Esophagus muscularis mucosa (tissue), 4 donors: ENCODE measurements around the gene TJP2. TPM values are rescaled to one million over a fixed set of nuclear protein-coding genes. Genes with fewer than 3 reads are reported as not detected.

ENCODE experiments used
- DNase-seq: peaks from one replicate; pipeline ENCODE4 v3.0.0-alpha.2; 2017; ENCODE audit errors: extremely low spot score
- H3K27ac ChIP-seq, 4 donors: fragments of 200-600 bp; sonication (generic); replicated peaks in 1 of 4; 1 replicate in 3 of 4; 2 replicates in 1 of 4; pipeline ENCODE4 v1.5.1; 2016 to 2019; ENCODE audit warnings: mild to moderate bottlenecking in 1 of 4
- H3K27me3 ChIP-seq, 4 donors: fragments of 200-600 bp; sonication (generic); one replicate each; pipeline versions ENCODE4 v1.5.1 to v1.6.0; 2016 to 2019
- H3K36me3 ChIP-seq, 4 donors: fragments of 200-600 bp; sonication (generic); one replicate each; pipeline ENCODE4 v1.5.1; 2016 to 2019
- H3K4me1 ChIP-seq, 4 donors: fragments of 200-600 bp; sonication (generic); one replicate each; pipeline ENCODE4 v1.5.1; 2016 to 2019
- H3K4me3 ChIP-seq, 4 donors: fragments of 200-600 bp; sonication (generic); 1 replicate in 2 of 4; 2 replicates in 2 of 4; pipeline ENCODE4 v1.5.1; 2016 to 2019; ENCODE audit warnings: mild to moderate bottlenecking in 4 of 4, moderate library complexity in 1 of 4
- H3K9me3 ChIP-seq, 4 donors: fragments of 200-600 bp; sonication (generic); 1 replicate in 3 of 4; 2 replicates in 1 of 4; pipeline ENCODE4 v1.5.1; 2016 to 2019
- CTCF ChIP-seq, 3 experiments: fragments of 200-600 bp in 2 of 3; fragments of 450-650 bp in 1 of 3; sonication (generic) in 2 of 3; IDR thresholded peaks; one replicate each; pipeline ENCODE4 v1.5.1; 2017 to 2019; ENCODE audit warnings: antibody characterized with exemption in 3 of 3, mild to moderate bottlenecking in 2 of 3, moderate library complexity in 1 of 3
- EP300 ChIP-seq: sonication (generic); formaldehyde crosslinking; IDR thresholded peaks from one replicate; pipeline ENCODE4 v1.6.1; 2017; ENCODE audit warnings: antibody characterized with exemption
- POLR2A ChIP-seq: fragments of 450-650 bp; IDR thresholded peaks from one replicate; pipeline ENCODE4 v1.6.1; 2017; ENCODE audit warnings: antibody characterized with exemption, moderate library complexity, mild to moderate bottlenecking, low read depth
- POLR2AphosphoS5 ChIP-seq, 2 donors: sonication (generic); formaldehyde crosslinking; IDR thresholded peaks; one replicate each; pipeline ENCODE4 v1.6.1; 2017; ENCODE audit warnings: antibody characterized with exemption in 2 of 2
- WGBS: methylation state at CpG from one replicate; pipeline ENCODE4 v1.1.5; 2018; 5-methylcytosine and 5-hydroxymethylcytosine counted together
- intact Hi-C: fragments of 100-400 bp; cut with DNase I; formaldehyde crosslinking; loops from one replicate; pipeline ENCODE4 v1.15.1; 2023
- total RNA-seq, 4 donors: library from RNA; depleted of rRNA; stranded (reverse); fragments of >200 nt; gene quantifications; one replicate each; pipeline versions ENCODE4 v1.1.0 to v1.2.1, GENCODE V29; 2016

TJP2 gene
- total RNA-seq, 4 donors from 2014 or later = 101 to 172 (median 125) TPM

- no peaks in the 10 kb centered on the region for H3K36me3 ChIP-seq
- no peaks in the 10 kb centered on the region for H3K4me1 ChIP-seq
- no peaks in the 10 kb centered on the region for H3K9me3 ChIP-seq
- no peak for DNase-seq
- H3K4me3 ChIP-seq = no peak overlapping the region
- H3K27ac ChIP-seq = no peak overlapping the region
- WGBS = 88% methylated on average over 1 of the region's 1 CpG
- H3K27me3 ChIP-seq = no peaks in the 10 kb centered on the region
- TF ChIP-seq CTCF (IDR thresholded peaks at IDR 0.05) = no peak
- TF ChIP-seq POLR2A = no peak
- TF ChIP-seq EP300 = no peak
- no peak for TF ChIP-seq POLR2AphosphoS5 (IDR thresholded peaks at IDR 0.05)
- intact Hi-C loops = loop anchor here (10.0 kb wide), 2 partner anchors 100 to 270 kb away; no protein-coding TSS in a partner anchor
Observed at GRCh38 chr9:69314547-69314946, 140.5 kb downstream of the TJP2 start.

GRCh38 chr9:69317081-69317480, 143.0 kb downstream of the TJP2 start:
- no peak for DNase-seq
- intact Hi-C loops = loop anchor here (10.0 kb wide), 2 partner anchors 102 to 272 kb away; no protein-coding TSS in a partner anchor
- Histone ChIP-seq H3K4me3 (no peak overlapping the region), H3K27ac (no peak overlapping the region), H3K9me3 (no peaks in the 10 kb centered on the region), H3K27me3 (no peaks in the 10 kb centered on the region), H3K36me3 (no peaks in the 10 kb centered on the region), H3K4me1 (peaks cover 0 to 1% (median 0%) of the 10 kb centered on the region in 4 donors)
- 83% methylated on average over 2 of the region's 2 CpGs for WGBS
- TF ChIP-seq CTCF (IDR thresholded peaks at IDR 0.05) = no peak
- TF ChIP-seq EP300 = no peak
- no peak for TF ChIP-seq POLR2AphosphoS5 (IDR thresholded peaks at IDR 0.05)
- TF ChIP-seq POLR2A = no peak

- Histone ChIP-seq H3K36me3 (no peaks in the 10 kb centered on the region), H3K27ac (no peak overlapping the region), H3K9me3 (no peaks in the 10 kb centered on the region), H3K27me3 (no peaks in the 10 kb centered on the region), H3K4me3 (no peak overlapping the region), H3K4me1 (peaks cover 0 to 9% (median 4%) of the 10 kb centered on the region in 4 donors)
- intact Hi-C loops = loop anchor here (10.0 kb wide), 2 partner anchors 103 to 273 kb away; no protein-coding TSS in a partner anchor
- TF ChIP-seq EP300 (no peak), POLR2AphosphoS5 (IDR thresholded peaks at IDR 0.05) (no peak)
- DNase-seq = no peak
Observed at GRCh38 chr9:69317894-69318293, 143.8 kb downstream of the TJP2 start.

- H3K36me3 ChIP-seq = no peaks in the 10 kb centered on the region
- intact Hi-C loops = loop anchor here (10.0 kb wide), 2 partner anchors 105 to 275 kb away; no protein-coding TSS in a partner anchor
- H3K9me3 ChIP-seq = no peaks in the 10 kb centered on the region
- H3K27me3 ChIP-seq = peaks cover 0 to under 1% (median 0%) of the 10 kb centered on the region in 4 donors
- H3K4me3 ChIP-seq = no peak overlapping the region
- no peak overlapping the region for H3K27ac ChIP-seq
- 77% methylated on average over 6 of the region's 6 CpGs for WGBS
- DNase-seq = no peak
- TF ChIP-seq POLR2AphosphoS5 (IDR thresholded peaks at IDR 0.05) (no peak), EP300 (no peak), POLR2A (no peak), CTCF (IDR thresholded peaks at IDR 0.05) (no peak)
- H3K4me1 ChIP-seq = peaks cover 5 to 20% (median 13%) of the 10 kb centered on the region in 4 donors
Observed at GRCh38 chr9:69319324-69320025, 145.4 kb downstream of the TJP2 start.

GRCh38 chr9:69322256-69322655, 148.2 kb downstream of the TJP2 start:
- intact Hi-C loops = no loop called here
- no peak overlapping the region for H3K4me3 ChIP-seq
- H3K9me3 ChIP-seq = no peaks in the 10 kb centered on the region
- H3K27me3 ChIP-seq = peaks cover 0 to 7% (median 0%) of the 10 kb centered on the region in 4 donors
- H3K36me3 ChIP-seq = no peaks in the 10 kb centered on the region
- no peak for DNase-seq
- WGBS = 32% methylated on average over 1 of the region's 1 CpG
- H3K27ac ChIP-seq = no peak overlapping the region
- H3K4me1 ChIP-seq = peaks cover 10 to 38% (median 22%) of the 10 kb centered on the region in 4 donors
- TF ChIP-seq EP300 (no peak), POLR2A (no peak), CTCF (IDR thresholded peaks at IDR 0.05) (no peak), POLR2AphosphoS5 (IDR thresholded peaks at IDR 0.05) (no peak)
